HG02571 (cell line): Measurements from ENCODE around the gene OCIAD1.
"Not testable (repeated sequence)": the region's sequence is repeated elsewhere in the genome, so short reads cannot be mapped to it uniquely, and the experiment has no call there.

Source experiments
- ATAC-seq: cut with Tn5 transposase; IDR thresholded peaks from one replicate; pipeline ENCODE4 v1.9.1; 2021; ENCODE audit warnings: mild to moderate bottlenecking, moderate library complexity; ENCODE audit not compliant: unreplicated experiment

The OCIAD1 gene

DNA sequence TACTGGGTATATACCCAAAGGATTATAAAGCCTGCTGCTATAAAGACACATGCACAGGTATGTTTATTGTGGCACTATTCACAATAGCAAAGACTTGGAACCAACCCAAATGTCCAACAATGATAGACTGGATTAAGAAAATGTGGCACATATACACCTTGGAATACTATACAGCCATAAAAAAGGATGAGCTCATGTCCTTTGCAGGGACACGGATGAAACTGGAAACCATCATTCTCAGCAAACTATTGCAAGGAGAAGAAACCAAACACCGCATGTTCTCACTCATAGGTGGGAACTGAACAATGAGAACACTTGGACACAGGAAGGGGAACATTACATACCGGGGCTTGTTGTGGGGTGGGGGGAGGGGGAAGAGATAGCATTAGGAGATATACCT lies 58.9 kb downstream of the OCIAD1 start:
- not testable (repeated sequence) for ATAC-seq

DNA sequence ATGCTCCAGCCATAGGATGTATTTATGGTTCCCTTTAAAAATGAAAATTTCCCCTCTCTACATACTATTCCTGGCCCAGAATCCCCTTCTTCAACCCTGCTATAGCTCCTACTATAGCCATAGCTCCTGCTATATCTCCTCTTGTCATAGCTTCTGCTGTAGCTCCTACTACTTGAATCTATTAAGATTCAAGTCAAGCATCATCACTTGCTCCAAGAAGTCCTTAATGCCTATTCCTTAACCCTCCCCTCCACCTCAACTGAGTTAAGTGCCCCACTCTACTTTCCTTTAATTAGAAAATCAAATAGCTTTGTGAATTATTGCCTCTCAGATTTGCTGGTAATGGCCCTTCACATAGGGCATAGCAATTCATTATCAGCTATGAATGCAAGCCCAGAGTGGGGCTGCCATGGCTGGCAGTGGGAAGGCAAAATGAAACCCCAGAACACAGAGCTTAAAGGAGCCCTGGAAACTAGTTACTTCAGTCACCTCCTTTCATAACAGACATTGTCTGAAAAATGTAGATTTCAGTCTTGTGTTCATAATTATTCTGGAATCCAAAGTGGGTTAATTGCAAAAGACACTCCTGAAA lies 60.2 kb downstream of the OCIAD1 start:
- ATAC-seq, result no peak

DNA sequence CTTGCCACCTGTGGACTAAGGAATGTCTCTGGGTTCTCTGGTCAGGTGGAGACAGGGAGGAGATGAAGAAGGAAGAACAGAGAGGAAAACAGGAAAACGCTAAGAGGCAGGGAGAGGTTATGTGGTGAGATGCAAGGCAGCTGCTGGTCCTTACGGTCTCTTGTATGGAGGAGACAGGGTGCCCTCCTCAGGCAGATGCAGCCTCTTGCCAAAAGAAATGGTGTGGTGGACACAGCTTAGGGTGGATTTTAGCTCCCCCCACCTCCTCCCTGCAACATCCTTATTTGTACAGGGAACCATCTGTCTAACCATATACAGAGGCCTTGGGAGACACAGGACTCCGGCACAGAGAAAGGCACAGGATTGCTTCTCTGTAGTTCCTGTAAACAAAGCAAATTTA lies 66.0 kb downstream of the OCIAD1 start:
- no peak for ATAC-seq

DNA sequence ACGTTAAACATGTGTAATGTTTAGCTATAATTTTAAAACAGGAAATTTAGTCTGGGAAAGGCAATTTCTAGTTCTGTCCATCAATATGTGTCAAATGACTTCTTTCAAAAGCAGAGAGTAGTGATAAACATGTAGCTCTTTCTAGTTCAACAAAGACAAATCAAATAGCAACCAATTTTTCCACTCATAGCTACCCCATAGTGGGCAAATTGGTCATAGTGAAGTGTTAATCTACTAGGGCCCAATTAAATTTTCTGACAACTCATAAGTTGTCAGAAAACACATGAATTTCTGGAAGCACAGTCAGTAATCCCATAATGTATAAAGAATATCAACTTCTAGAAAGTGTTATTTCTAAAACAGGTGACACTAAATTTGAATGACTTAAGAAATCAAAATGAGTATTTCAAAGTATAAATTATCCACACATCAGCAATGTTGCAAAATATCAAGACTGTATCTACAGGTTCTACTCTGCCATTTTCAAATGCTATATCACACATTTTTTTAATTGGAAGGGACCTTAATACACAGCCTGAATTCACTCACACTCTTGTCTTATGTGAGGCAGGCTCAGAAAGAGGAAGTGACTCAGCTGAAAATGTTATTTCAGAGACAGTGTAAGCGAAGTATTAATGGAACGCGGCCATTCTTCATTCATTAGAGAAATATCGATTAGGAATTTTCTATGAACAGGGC lies 68.0 kb downstream of the OCIAD1 start:
- ATAC-seq, result no peak

DNA sequence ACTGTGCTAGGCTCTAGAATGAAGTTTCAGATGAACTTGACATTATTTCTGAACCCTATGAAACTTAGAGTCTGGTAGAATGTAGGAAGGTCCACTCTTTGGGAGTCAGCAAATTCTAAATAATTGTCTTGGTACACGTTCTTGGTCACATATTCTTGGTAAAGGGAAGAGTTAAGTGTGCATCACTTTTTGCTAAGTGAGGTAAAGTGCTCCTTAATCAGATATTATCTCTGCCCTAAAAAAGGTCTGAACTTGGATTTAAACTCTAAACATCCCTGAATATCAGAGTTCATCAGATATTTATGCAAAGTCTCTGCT lies 68.5 kb downstream of the OCIAD1 start:
- no peak for ATAC-seq

DNA sequence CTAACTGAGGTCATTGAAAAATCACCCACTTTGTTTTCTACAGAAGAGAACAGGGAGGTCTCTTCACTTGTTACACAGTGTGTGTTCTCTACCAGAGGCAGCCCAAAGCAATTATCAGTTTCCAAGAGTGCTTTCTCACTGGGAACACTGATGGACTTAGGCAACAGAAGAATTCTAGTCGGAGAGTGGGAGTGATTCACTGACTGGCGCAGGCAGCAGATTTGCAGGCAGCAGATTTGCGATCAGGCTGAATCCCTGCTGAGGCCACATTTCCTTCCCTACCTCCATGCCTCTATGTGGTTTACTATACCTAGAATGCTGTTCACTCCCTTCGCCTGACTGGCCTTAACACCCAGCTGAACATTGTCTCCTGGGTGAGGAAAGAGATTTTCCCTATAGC lies 69.1 kb downstream of the OCIAD1 start:
- no peak for ATAC-seq

DNA sequence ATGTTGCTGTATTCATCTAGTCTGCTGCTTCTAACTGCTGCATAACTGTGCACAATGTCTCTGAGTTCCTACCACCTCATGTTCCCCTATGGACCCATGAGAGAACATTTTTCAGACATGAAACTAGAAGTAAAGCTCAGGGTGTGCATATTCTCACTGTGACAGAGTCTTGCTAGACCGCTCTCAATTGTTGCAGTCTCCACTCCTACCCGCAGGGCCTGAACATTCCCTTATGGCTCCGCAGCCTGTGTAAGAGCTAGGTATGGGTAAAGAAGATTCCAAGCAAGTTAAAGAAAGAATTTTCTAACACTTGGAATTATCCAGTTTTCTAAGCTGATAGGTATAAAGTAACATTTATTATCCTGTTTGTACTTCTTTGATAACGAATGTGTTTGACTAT lies 70.3 kb downstream of the OCIAD1 start:
- ATAC-seq, result no peak

DNA sequence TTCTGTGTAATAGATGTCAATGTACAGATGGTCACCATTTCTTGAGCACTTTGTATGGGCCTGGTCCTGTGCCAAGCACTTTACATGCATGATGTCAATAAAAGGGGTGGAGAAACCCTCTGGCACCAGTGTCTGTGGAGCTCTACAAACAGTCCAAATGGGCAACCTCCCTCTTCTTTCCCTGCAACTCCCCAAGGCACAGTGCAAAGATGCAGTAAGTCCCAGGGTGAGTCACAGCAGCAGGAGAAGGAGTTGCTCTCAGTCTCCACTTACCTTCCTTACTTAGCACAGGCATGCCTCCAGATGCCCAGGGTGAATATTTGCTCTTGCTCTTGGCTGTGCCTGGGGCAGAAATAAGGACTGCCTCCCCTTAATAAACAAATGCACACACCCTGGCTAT lies 71.4 kb downstream of the OCIAD1 start:
- no peak for ATAC-seq

DNA sequence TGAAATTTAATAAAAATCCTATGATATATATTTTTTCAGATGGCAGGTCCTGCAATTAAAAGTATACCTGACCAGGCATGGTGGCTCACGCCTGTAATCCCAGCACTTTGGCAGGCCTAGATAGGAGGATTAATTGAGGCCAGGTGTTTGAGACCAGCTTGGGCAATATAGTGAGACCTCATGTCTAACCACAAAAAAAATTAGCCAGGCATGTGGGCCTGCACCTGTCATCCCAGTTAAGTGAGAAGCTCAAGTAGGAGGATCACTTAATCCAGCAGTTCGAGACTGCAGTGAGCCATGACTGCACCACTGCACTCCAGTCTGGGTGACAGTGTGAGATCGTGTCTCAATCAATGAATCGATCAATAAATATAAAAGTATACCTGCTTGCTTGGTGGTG lies 73.2 kb downstream of the OCIAD1 start:
- ATAC-seq, result no peak

DNA sequence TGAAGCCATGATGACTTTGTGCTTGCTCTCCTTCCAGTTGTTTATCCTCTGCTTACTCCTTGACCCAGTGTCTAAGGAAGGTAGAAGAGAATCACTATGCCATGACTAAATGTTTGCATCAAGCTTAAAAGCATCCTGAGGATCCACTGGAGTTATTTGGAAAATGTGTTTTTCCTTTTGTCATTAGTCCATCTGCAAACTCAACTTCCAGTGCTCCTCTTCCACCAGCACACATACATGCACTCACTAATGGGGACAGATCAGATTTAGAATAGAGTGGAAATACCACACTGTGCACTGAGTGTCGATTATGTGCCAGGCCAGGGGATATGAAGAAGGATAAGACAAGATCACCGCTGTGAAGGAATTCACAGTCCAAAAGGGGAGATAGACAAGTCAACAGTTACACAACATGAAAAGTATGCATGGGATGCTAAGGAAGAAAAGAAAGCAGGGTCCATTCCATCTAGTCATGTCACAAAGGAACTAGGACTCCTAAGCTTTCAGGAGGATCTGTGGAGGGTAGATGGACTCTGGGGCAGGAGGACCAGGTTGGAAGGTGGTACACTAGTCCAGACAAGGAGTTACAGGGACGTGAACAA lies 73.8 kb downstream of the OCIAD1 start:
- no peak for ATAC-seq

DNA sequence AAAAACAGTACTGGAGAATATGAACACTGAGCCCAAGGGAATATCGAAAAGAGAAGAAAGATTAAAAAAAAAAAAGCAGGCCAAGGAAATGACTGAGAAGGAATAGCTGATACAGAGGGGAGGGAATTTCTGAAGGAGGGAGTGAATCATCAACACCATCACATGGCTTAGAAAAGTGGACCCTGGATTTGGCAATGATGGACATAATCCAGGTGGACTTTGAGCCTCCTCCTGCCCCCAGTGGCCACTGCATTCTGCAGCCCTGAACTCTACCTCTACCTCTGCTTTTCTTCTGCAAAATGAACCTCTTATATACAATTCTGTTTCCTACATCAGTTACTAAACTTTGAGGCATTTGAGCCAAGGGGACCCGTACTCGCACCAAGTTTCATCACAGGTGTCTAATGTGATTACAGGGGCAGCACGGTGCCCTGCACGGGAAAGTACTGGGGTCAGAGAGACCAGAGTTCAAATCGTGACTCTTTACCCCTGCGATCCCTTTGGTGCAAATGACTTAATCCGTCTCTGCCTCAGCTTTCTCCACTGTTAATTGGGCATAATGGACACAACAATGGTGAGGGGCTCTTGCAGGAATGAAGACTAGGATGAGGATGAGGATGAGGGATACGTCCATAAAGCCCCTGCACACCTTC lies 74.6 kb downstream of the OCIAD1 start:
- no peak for ATAC-seq

DNA sequence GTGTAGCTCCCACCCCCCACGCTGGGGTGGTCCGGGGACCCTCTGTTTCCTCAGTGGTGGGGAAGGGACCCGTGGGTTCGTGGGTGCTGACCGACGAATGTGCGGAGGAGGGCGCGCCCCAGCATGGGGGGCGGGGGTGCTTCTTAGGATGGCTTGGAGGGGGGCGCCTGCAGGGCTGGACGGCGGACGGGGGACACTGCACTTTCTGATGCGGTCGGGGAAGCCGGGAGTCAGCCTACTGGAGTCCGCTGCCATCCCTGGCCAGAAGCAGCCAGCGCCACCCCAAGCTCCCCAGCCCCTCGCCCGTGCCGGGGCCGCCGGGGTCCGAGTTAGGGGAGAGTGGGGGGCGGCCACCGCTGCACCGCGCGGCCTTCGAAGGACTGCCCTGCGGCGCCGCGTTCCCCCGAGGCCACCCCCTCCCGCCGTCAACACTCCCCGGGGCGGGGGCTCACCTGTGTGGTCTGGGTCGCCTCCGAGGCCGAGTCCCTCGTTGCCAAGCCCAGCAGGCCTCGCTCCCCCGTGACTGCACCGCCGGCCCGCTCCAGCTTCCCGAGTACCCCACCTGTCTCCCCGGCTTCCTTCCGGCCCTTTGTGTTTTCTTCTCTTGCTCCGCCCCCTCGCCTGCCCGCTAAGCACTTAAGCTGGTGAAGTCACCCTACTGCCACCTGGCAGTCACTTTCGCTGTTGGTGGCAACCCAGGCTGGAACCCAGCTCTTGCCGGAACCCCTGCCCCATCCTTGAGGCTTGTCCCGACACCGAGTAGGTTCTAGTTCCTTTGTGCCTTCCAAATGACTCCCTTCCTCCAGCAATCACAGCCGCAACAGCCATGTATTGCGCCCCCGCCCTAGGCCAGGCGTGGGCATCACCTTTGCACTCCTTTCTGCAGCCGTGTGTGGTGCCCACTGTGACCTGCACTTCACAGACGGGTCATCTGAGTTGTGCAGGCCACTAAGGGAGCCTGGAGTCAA lies 75.6 kb downstream of the OCIAD1 start, which contains the start of gene OCIAD2:
TSS of gene OCIAD2 (minus strand) at position 569 of the 968 bp plus-strand sequence. CDS start 2,225 bp downstream, outside the sequence.
- peak; percentile 98 for ATAC-seq

DNA sequence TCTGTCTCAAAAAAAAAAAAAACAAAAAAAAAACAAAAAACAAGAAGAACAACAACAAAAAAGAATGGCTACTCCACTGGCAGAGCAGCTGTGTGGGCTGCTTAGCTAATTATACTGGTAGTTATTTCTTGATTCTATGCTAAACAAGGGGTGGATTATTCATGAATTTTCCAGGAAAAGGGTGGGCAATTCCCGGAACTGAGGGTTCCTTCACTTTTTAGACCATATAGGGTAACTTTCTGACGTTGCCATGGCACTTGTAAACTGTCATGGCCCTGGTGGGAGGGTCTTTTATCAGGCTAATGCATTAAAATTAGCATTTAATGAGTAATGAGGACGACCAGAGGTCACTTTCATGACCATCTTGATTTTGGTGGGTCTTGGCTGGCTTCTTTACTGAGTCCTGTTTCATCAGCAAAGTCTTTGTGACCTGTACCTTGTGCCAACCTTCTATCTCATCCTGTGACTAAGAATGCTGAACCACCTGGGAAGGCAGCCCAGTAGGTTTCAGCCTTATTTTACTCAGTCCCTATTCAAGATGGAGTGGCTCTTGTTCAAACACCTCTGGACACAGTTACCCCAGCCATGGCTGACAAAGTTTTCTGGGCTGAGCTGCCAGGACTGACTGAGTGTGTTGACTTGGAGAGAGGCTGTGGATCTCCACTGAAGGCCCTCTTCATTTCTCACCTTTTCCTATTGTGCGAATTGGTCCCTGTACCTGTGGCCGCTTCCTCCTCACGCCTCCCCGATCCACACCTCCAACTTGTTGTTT lies 77.0 kb downstream of the OCIAD1 start:
- no peak for ATAC-seq

DNA sequence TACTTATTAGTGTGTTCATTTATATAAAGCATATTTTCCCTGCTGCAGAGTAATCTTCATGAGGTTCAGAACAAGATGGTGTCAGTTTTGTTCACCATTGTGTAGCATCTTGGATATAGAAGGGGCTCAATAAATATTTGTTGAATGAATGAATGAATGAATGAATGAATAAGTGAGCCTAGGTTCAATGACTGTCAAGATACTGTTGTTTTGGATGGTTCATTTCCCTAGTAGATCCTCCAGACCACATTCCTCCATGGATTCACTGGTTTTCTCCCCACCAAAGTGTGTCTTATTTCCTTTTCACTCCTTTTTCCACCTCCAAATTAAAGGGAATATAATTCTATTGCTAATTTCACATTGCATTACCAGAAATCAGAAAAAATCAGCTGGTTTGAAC lies 77.8 kb downstream of the OCIAD1 start:
- no peak for ATAC-seq

DNA sequence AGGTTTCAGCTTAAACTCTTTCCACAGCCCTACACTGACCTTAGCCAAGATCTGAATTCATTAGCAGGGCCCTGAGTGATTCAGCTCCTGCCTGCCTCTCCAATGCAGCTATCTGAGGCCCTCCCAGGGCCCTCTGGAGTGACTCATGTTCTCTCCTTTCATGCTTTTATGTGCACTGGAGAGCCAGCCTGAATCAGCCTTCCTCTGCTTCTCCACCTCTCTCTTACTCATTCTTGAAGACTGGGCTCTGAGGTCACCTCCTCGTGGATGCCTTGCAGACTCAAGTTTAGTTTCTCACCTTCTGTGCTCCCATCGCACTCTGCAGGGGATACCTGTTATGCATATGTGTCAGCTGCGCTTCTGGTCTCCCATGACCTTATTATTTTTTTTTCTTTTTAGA lies 78.8 kb downstream of the OCIAD1 start:
- no peak for ATAC-seq

DNA sequence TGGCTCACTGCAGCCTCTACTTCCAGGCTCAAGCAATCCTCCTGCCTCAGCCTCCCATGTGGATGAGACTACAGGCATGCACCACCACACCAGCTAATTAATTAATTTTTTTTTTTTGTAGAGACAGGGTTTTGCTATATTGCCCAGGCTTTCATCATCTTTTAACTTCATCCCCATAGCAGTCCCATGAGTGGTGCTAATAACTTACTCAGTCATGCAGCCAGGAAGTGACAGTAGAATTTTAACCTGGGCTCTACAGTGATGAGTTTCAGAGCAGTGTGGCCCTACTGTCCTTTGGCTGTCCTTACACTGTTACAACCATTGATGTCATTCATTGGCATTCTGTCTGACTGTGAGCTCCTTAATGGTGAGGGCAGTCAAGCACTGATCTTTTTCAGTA lies 79.6 kb downstream of the OCIAD1 start:
- ATAC-seq, result no peak
